NT2/D1 (cell line): ENCODE data around the gene LRRN3.

Experiments
- SUZ12 ChIP-seq: IDR thresholded peaks from 2 replicates; pipeline ENCODE4 v1.6.1; 2011; ENCODE audit not compliant: insufficient read length, insufficient read depth; ENCODE audit errors: extremely low read depth
- YY1 ChIP-seq: IDR thresholded peaks from 2 replicates; pipeline ENCODE4 v1.6.1; 2011; ENCODE audit not compliant: insufficient read length, insufficient read depth
- ZNF274 ChIP-seq: IDR thresholded peaks from 2 replicates; pipeline ENCODE4 v1.6.1; 2011; ENCODE audit warnings: mild to moderate bottlenecking, low read depth, low read length

DNA sequence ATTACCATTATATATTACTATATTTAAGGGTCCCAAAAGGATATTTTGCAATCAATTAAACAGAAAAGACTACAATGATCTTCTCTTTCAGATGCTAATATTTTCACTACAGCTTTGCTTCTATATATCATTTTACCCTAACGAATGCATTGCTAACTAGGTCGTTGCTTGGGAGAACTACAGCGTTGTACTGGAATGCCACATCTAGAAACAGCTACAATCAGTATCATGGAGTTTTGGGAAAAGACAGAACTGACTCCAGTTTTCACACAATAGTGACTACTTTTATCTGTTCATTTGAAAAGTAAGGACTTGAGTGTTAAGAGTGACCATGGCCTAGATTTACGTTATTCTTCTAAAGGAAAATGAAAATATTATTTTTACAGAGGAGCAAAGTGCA, 38.5 kb downstream of the LRRN3 start:
- no peak for TF ChIP-seq ZNF274
- no peak for TF ChIP-seq SUZ12
- no peak for TF ChIP-seq YY1
